ENCODE results near the gene C1QTNF12. TPM values are rescaled to one million over a fixed set of nuclear protein-coding genes. Genes with fewer than 3 reads are reported as not detected.

Gene C1QTNF12
- total RNA-seq, 1 experiment from 2014 or later: 4.4 TPM

- no peaks in the 10 kb centered on the region for H3K27me3 ChIP-seq (ENCODE audit: insufficient read depth, low read length)
- no peak overlapping the region for H4K8ac ChIP-seq (replicated peaks; ENCODE audit: insufficient read length, low read depth, low read length)
- no peak overlapping the region for H3K4ac ChIP-seq (ENCODE audit: low read depth, low read length)
- no peak overlapping the region for H4K91ac ChIP-seq (ENCODE audit: insufficient read length, low read depth, low read length)
- peaks cover 8 to 13% of the 10 kb centered on the region in 2 experiments for H3K4me1 Mint-ChIP-seq
- no peak overlapping the region for H3K4me3 Mint-ChIP-seq
- H2BK15ac ChIP-seq (ENCODE audit: low read depth, low read length): no peak overlapping the region
- no peak overlapping the region for H2BK5ac ChIP-seq (ENCODE audit: insufficient read length, low read length)
- H3K27ac ChIP-seq (ENCODE audit: insufficient read length, low read depth, low read length): no peak overlapping the region
- H3K36me3 Mint-ChIP-seq (ENCODE audit: insufficient read depth in 1 of 3, low read depth in 3 of 3): peaks cover 42 to 79% (median 61%) of the 10 kb centered on the region in 3 experiments; a peak in 6 of 7 replicates
- no peak overlapping the region for H3K27ac Mint-ChIP-seq
- no peak overlapping the region for H3K4me2 ChIP-seq (ENCODE audit: insufficient read depth, insufficient read length, low read length)
- no peak overlapping the region for H3K23ac ChIP-seq (ENCODE audit: insufficient read length, low read depth, low read length)
- no peaks in the 10 kb centered on the region for H4K20me1 ChIP-seq (ENCODE audit: control insufficient read depth, insufficient read depth, insufficient read length)
- no peak overlapping the region for H3K14ac ChIP-seq (ENCODE audit: insufficient read depth, low read length)
- H3K56ac ChIP-seq (ENCODE audit: insufficient read length, low read depth, low read length): no peak overlapping the region
- no peak overlapping the region for H4K5ac ChIP-seq (ENCODE audit: insufficient read length, low read depth, low read length)
- no peak overlapping the region for H2AFZ ChIP-seq (ENCODE audit: low read length)
- no peaks in the 10 kb centered on the region for H3K23me2 ChIP-seq (ENCODE audit: insufficient read length, low read depth, low read length, poor library complexity, severe bottlenecking)
- H3K27me3 Mint-ChIP-seq (ENCODE audit: low read depth): peaks cover 3% of the 10 kb centered on the region; the same call in 1 of the 2 replicates
- no peak overlapping the region for H3T11ph ChIP-seq (ENCODE audit: low read length)
- no peaks in the 10 kb centered on the region; the same call in 1 of the 2 replicates for H3K79me2 ChIP-seq (ENCODE audit: insufficient read depth, low read length)
- H3K9me3 Mint-ChIP-seq: no peaks in the 10 kb centered on the region; a peak in 1 of 5 replicates
- WGBS (ENCODE audit: extremely low coverage, insufficient read length, low lambda C conversion rate): no CpG with 5 or more reads among the region's 8 CpGs
- H3K79me1 ChIP-seq (ENCODE audit: insufficient read depth, low read depth, low read length, poor library complexity, severe bottlenecking): no peaks in the 10 kb centered on the region
- H2AK5ac ChIP-seq (ENCODE audit: insufficient read length, low read length): no peak overlapping the region
- no peak overlapping the region for H2BK20ac ChIP-seq (ENCODE audit: low read depth, low read length, poor library complexity, severe bottlenecking)
- H2BK12ac ChIP-seq (ENCODE audit: insufficient read length, low read depth, low read length): no peak overlapping the region
- TF ChIP-seq CTCF (conservative IDR thresholded peaks at IDR 0.05): no peak
- H3K9me3 ChIP-seq (ENCODE audit: control insufficient read depth, low read depth, low read length): no peaks in the 10 kb centered on the region
- no peak overlapping the region for H3K18ac ChIP-seq (ENCODE audit: insufficient read length, low read depth, low read length)
- no peaks in the 10 kb centered on the region for H3K4me1 ChIP-seq (ENCODE audit: insufficient read depth, low read length)
- no peak for DNase-seq
- no peak overlapping the region for H3K9ac ChIP-seq (ENCODE audit: extremely low read depth, insufficient read length, low read length)
- H2BK120ac ChIP-seq (ENCODE audit: low read depth, low read length, poor library complexity, severe bottlenecking): no peak overlapping the region
Observed at GRCh38 chr1:1262758-1263157, 16.2 kb upstream of the C1QTNF12 start.
